ENCODE data around the gene AEBP2.
"Not testable (repeated sequence)": the region's sequence is repeated elsewhere in the genome, so short reads cannot be mapped to it uniquely, and the experiment has no call there.

Gene AEBP2

GRCh38 chr12:19423166-19423930 lies 15.9 kb upstream of the AEBP2 start:
- DNase-seq, result no peak

GRCh38 chr12:19428246-19428645 lies 11.0 kb upstream of the AEBP2 start:
- DNase-seq, result no peak

GRCh38 chr12:19429491-19429890 lies 9.8 kb upstream of the AEBP2 start:
- not testable (repeated sequence) for DNase-seq

- no peak for DNase-seq
Observed at GRCh38 chr12:19430988-19431387, 8.3 kb upstream of the AEBP2 start.

- DNase-seq, result no peak
Observed at GRCh38 chr12:19431407-19432308, 7.6 kb upstream of the AEBP2 start.

GRCh38 chr12:19432309-19433170 lies 6.8 kb upstream of the AEBP2 start:
- DNase-seq, result no peak

- DNase-seq, result no peak
Observed at GRCh38 chr12:19434538-19434937, 4.8 kb upstream of the AEBP2 start.

- DNase-seq, result no peak
Observed at GRCh38 chr12:19435831-19436497, 3.3 kb upstream of the AEBP2 start.

GRCh38 chr12:19436931-19437330 lies 2.4 kb upstream of the AEBP2 start:
- no peak for DNase-seq

- no peak for DNase-seq
Observed at GRCh38 chr12:19437996-19438395, 1.3 kb upstream of the AEBP2 start.

- DNase-seq, result peak; percentile 42
Observed at GRCh38 chr12:19440019-19440858, 947 bp downstream of the AEBP2 start.

GRCh38 chr12:19440916-19441315 lies 1.6 kb downstream of the AEBP2 start:
- DNase-seq, result no peak

- DNase-seq, result no peak
Observed at GRCh38 chr12:19443585-19443984, 4.3 kb downstream of the AEBP2 start.

- DNase-seq, result no peak
Observed at GRCh38 chr12:19444097-19444496, 4.8 kb downstream of the AEBP2 start.

- no peak for DNase-seq
Observed at GRCh38 chr12:19447386-19447785, 8.1 kb downstream of the AEBP2 start.

- DNase-seq, result no peak
Observed at GRCh38 chr12:19449814-19450213, 10.5 kb downstream of the AEBP2 start.

- DNase-seq, result no peak
Observed at GRCh38 chr12:19450362-19450761, 11.1 kb downstream of the AEBP2 start.

- DNase-seq, result no peak
Observed at GRCh38 chr12:19451196-19451595, 11.9 kb downstream of the AEBP2 start.

GRCh38 chr12:19453961-19454360 lies 14.7 kb downstream of the AEBP2 start:
- no peak for DNase-seq

- no peak for DNase-seq
Observed at GRCh38 chr12:19454837-19455236, 15.5 kb downstream of the AEBP2 start.

GRCh38 chr12:19456176-19456575 lies 16.9 kb downstream of the AEBP2 start:
- no peak for DNase-seq

- no peak for DNase-seq
Observed at GRCh38 chr12:19457561-19457960, 18.3 kb downstream of the AEBP2 start.

All from activated CD4-positive, alpha-beta T cell treated with anti-CD3 and anti-CD28 coated beads for 1 hour (primary cell).